Colonic mucosa (tissue), 4 donors: ENCODE results near the gene UBE2L5. TPM values are rescaled to one million over a fixed set of nuclear protein-coding genes. Genes with fewer than 3 reads are reported as not detected.
"Not testable (repeated sequence)": the region's sequence is repeated elsewhere in the genome, so short reads cannot be mapped to it uniquely, and the experiment has no call there.

Experiments used
- DNase-seq: peaks from one replicate; pipeline ENCODE4 v3.0.0-alpha.2; 2020
- H3K27ac ChIP-seq: fragments of 200-600 bp; one replicate; pipeline ENCODE4 v1.8.0; 2021
- H3K27me3 ChIP-seq: fragments of 200-600 bp; one replicate; pipeline ENCODE4 v1.8.0; 2021
- H3K36me3 ChIP-seq: fragments of 200-600 bp; one replicate; pipeline ENCODE4 v1.8.0; 2021
- H3K4me1 ChIP-seq: fragments of 200-600 bp; one replicate; pipeline ENCODE4 v1.8.0; 2021; ENCODE audit warnings: mild to moderate bottlenecking
- H3K4me3 ChIP-seq: fragments of 200-600 bp; one replicate; pipeline ENCODE4 v1.8.0; 2021
- H3K9ac ChIP-seq, 2 donors: one replicate each; pipeline ENCODE4 v1.7.0; 2013; ENCODE audit warnings: control low read depth in 2 of 2, low read depth in 2 of 2, low read length in 2 of 2
- H3K9me3 ChIP-seq: fragments of 200-600 bp; one replicate; pipeline ENCODE4 v1.8.0; 2021
- intact Hi-C: fragments of 100-400 bp; cut with DNase I; formaldehyde crosslinking; loops from one replicate; pipeline ENCODE4 v1.14.1; 2022
- total RNA-seq, 2 donors: library from RNA; stranded (reverse); fragmentation: NEBNext Ultra II Directional in 1 of 2; extraction: Animal tissue kit (Norgen Biotek cat#: 25700) in 1 of 2; gene quantifications; one replicate each; pipeline ENCODE4 v1.2.1, GENCODE V29; 2021
- TF ChIP-seq, protein P1 (sequence below): fragments of 200-600 bp; IDR thresholded peaks from one replicate; pipeline ENCODE4 v1.8.0; 2022; ENCODE audit warnings: antibody characterized with exemption, mild to moderate bottlenecking
- donor health status: healthy.
- donor health status: DM: no; HTN: no; CAD: no.
- donor health status: DM: no; HTN: no; CAD: no.

Gene UBE2L5
- total RNA-seq, 2 donors from 2014 or later = not detected

- no peaks in the 10 kb centered on the region for H3K36me3 ChIP-seq
- H3K27ac ChIP-seq = no peak overlapping the region
- DNase-seq = no peak
- no peaks in the 10 kb centered on the region for H3K27me3 ChIP-seq
- H3K9me3 ChIP-seq = no peaks in the 10 kb centered on the region
- no peak overlapping the region for H3K4me3 ChIP-seq
- TF ChIP-seq, protein P1, sequence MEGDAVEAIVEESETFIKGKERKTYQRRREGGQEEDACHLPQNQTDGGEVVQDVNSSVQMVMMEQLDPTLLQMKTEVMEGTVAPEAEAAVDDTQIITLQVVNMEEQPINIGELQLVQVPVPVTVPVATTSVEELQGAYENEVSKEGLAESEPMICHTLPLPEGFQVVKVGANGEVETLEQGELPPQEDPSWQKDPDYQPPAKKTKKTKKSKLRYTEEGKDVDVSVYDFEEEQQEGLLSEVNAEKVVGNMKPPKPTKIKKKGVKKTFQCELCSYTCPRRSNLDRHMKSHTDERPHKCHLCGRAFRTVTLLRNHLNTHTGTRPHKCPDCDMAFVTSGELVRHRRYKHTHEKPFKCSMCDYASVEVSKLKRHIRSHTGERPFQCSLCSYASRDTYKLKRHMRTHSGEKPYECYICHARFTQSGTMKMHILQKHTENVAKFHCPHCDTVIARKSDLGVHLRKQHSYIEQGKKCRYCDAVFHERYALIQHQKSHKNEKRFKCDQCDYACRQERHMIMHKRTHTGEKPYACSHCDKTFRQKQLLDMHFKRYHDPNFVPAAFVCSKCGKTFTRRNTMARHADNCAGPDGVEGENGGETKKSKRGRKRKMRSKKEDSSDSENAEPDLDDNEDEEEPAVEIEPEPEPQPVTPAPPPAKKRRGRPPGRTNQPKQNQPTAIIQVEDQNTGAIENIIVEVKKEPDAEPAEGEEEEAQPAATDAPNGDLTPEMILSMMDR = no peak
- intact Hi-C loops = no loop called here
- no peaks in the 10 kb centered on the region for H3K4me1 ChIP-seq
- no peak overlapping the region for H3K9ac ChIP-seq
Observed at GRCh38 chr13:30437177-30437576, 14.9 kb downstream of the UBE2L5 start.

GRCh38 chr13:30438286-30438685, 16.0 kb downstream of the UBE2L5 start:
- Histone ChIP-seq H3K27ac (no peak overlapping the region), H3K4me1 (no peaks in the 10 kb centered on the region), H3K4me3 (no peak overlapping the region), H3K9ac (no peak overlapping the region), H3K27me3 (no peaks in the 10 kb centered on the region), H3K36me3 (no peaks in the 10 kb centered on the region), H3K9me3 (no peaks in the 10 kb centered on the region)
- DNase-seq = no peak
- intact Hi-C loops = no loop called here
- TF ChIP-seq, protein P1 = no peak

DNA sequence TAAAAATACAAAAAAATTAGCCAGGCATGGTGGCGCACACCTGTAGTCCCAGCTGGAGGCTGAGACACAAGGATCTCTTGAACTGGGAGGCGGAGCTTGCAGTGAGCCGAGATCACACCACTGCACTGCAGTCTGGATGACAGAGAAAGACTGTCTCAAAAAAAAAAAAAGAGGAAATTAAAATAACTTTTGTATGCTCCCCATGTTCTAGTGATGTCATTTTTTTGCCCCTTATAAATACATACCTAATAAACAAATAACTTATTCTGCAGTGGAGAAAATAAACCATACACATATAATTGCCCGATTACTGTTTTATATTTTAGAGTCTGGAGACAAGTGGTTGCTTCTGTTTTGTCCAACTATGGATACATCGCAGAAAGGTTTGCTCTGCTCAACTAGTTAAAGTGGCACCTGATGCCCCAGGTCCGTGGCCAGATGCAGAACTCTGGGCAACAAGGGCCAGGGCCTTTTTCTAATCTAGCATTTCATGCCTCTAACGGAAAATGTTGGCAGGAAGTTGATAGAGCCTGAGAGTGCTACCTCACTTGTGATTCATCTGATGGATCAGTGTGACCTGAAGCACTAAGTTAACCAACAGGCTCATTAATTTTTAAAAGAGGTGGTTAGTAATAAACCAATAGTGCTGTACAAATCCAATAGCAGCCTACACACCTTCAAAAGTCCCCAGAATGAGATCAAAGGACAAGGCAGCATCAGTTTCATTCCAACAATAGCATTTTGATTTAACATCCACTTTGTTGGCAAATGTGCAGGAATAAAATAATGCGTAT, 18.8 kb downstream of the UBE2L5 start:
- no peaks in the 10 kb centered on the region for H3K9me3 ChIP-seq
- no peaks in the 10 kb centered on the region for H3K4me1 ChIP-seq
- no peak overlapping the region for H3K27ac ChIP-seq
- no peak overlapping the region for H3K4me3 ChIP-seq
- TF ChIP-seq, protein P1 = no peak
- H3K9ac ChIP-seq = no peak overlapping the region
- peak; percentile 7 for DNase-seq
- intact Hi-C loops = no loop called here
- H3K36me3 ChIP-seq = no peaks in the 10 kb centered on the region
- no peaks in the 10 kb centered on the region for H3K27me3 ChIP-seq

DNA sequence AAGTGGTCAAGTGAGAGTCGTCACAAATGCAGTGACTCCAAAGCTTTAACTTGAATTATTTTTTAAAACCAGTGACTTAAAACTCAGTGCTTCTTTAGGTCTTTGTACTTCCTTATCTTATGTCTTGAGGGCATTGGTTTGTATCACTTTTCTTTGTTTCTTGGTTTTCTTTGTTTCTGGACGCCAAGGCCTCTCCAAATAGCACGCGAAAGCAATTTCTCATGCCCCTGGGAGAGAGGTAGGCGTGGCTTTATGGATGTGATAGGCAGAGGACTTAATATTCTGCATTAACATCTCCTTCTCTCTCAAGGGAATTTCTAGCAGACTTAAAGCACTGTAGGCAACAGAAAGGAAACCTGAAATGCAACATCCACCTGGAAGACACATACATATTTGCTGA, 20.6 kb downstream of the UBE2L5 start:
- no peaks in the 10 kb centered on the region for H3K27me3 ChIP-seq
- H3K4me1 ChIP-seq = no peaks in the 10 kb centered on the region
- TF ChIP-seq, protein P1 = no peak
- intact Hi-C loops = no loop called here
- no peak overlapping the region for H3K9ac ChIP-seq
- H3K36me3 ChIP-seq = no peaks in the 10 kb centered on the region
- H3K27ac ChIP-seq = no peak overlapping the region
- no peak overlapping the region for H3K4me3 ChIP-seq
- H3K9me3 ChIP-seq = no peaks in the 10 kb centered on the region
- DNase-seq = no peak

- H3K27ac ChIP-seq, DNase-seq, H3K9me3 ChIP-seq, H3K4me3 ChIP-seq, H3K4me1 ChIP-seq, H3K36me3 ChIP-seq, H3K9ac ChIP-seq, H3K27me3 ChIP-seq, intact Hi-C loops: not testable (repeated sequence)
Observed at GRCh38 chr13:30443491-30443890, 21.2 kb downstream of the UBE2L5 start.

DNA sequence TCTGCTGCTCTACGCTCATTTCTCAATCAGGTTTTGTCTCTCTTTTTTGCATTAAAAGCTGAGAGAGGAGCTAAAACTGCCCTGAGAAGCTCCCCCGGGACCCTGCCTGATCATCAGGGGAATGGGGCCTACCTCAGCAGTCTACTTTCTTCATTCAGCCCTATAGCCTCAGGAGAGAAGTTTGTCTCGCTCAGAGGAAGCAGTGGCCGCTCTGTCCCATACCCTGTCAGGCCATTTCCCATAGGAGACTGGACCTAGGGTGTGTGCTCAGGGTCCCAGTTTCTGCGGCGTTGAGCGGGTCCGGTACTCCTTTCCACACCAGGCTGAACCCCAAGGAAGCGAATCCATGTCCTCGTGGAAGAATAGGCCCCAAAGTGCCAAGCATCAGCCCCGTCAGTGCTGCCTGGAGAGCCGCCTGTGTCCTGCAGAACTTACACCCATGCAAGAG, 21.7 kb downstream of the UBE2L5 start:
- Histone ChIP-seq H3K9me3 (no peaks in the 10 kb centered on the region), H3K9ac (no peak overlapping the region), H3K4me3 (no peak overlapping the region), H3K27ac (no peak overlapping the region), H3K27me3 (no peaks in the 10 kb centered on the region), H3K36me3 (no peaks in the 10 kb centered on the region), H3K4me1 (no peaks in the 10 kb centered on the region)
- intact Hi-C loops = no loop called here
- DNase-seq = no peak
- TF ChIP-seq, protein P1 = no peak
